ENCODE data around the gene TRIM15.

The TRIM15 gene

DNA sequence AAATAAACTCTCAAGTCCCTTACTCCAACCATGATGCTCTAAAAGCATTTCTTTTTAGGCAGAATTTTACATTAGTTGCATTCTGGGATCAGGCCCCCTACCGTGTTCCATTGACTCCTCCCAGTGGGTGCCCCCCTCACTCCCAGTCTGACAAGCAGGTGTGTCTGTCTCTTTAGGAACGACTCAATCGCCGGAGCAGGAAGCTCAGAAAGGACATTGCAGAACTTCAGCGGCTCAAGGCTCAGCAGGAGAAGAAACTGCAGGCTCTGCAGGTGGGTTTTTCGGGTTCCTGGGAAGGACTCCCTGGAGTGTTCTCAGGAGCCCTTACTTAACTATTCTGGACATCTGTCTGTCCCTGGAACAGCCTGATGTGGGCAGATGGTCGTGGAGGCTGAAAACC lies 17.5 kb upstream of the TRIM15 start:
- no peak for DNase-seq (ENCODE audit: low read depth in 2 of 2)

DNA sequence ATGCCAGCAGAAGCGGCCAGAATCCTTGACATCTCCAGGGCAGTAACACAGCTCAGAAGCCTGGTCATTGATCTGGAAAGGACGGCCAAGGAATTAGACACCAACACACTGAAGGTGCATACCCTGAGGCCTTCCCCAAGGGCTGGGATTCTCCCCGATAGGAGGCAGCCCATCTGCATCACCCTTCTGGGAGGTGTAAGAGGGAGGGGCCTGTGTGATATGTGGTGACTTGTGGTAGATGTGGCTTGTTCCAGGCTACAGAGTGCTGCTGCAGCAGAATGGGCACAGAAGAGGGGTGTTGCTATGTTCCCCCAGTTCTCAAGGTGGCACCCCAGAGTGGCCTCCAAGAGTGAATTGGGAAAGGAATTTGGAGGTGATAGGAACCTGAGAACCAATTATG lies 16.2 kb upstream of the TRIM15 start:
- DNase-seq (ENCODE audit: low read depth in 2 of 2), result no peak

DNA sequence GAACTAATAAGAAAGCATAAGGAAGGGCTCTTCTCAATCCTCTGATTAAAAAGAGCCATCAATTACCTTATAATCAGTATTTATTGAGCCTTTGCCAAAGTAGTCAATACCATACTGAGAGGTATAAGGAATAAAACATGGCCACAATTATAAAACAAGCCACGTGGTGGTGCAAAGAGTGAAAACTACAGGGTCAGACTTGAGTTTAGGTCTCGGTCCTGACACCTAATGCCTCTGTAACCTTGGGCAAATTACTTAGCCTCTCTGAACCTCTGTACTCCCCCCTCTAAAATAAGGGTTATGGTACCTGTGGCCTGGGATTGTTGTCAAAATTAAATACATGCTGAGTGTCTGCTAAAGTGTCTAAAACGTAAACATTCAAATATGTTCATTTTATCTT lies 14.1 kb upstream of the TRIM15 start:
- DNase-seq (ENCODE audit: low read depth in 2 of 2), result no peak

DNA sequence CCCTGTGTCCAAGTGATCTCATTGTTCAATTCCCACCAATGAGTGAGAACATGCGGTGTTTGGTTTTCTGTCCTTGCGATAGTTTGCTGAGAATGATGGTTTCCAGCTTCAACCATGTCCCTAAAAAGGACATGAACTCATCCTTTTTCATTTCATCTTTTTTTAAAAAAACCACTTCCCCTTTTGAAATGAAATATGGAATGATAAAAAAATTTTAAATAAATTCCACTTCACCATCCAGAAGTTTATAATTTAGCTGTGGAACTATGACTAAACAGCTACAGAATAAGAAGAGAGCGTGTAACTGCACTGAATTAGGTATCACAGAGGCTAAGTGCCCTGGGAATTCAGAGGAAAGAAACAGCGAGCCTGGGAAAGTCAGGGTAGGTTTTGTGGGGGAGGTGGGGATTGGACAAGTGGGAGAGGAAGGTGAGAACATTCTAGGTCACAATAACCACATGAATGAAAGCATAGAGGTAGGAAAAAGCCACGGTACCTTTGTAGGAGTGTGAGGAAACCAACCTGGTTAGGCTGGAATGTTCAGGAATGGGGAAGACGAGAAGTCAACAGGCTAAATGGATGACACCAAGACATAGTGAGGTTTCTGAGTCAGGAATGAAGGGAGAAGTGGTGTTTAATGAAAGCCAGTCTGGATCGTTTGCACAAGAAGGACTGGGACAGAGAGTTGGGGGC lies 13.3 kb upstream of the TRIM15 start:
- DNase-seq (ENCODE audit: low read depth in 2 of 2), result no peak

DNA sequence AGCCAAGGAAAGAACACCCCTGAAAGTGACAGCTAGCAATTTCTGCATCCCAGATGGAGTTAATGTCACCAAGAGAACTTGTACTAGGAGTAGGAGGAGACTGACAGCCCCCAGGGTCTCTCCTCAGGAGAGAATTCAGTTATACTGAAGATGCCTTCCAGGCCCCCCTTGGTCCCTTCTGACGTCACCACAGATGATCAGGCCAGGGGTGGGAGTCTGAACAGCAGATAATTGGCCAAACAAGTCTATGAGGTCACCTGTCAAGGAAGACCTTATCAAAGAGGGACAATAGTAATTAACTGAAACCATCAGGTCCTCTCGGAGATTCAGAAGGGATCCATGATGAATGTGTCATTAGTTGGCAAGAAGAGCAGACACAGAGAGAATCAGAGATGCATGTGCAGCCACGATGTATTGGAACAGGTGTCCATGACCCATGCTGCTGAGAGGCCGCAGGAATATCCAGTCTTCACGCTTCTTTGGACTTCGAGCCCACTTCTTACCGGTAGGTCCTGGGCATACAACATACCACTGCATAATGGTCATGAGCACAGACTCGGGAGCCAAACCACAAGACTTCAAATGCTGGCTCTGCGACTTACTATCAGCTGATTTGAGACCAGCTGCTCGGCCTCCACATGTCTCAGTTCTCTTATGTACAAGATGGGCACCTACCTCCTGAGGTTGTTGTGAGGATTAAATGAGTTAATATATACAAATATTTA lies 12.5 kb upstream of the TRIM15 start:
- DNase-seq (ENCODE audit: low read depth in 2 of 2), result no peak

DNA sequence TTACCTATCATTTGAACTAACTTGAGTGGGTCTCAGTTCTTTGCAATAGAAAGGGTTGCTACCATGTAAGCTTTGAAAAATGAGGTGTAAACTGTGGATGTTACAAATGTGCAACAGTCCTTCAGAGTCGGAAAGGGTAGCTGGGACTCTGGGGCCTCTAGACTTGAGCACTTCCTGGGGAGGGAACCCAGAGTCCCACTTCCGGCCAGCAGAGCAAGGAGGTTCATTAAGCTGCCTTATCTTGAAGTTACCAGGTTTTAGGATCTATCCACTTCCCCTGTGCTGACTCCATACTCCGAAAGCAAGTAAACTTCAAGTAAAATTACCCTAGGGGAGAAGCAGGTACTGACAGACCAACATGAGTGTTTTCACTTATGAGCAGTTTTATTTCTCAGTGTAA lies 11.8 kb upstream of the TRIM15 start:
- no peak for DNase-seq (ENCODE audit: low read depth in 2 of 2)

DNA sequence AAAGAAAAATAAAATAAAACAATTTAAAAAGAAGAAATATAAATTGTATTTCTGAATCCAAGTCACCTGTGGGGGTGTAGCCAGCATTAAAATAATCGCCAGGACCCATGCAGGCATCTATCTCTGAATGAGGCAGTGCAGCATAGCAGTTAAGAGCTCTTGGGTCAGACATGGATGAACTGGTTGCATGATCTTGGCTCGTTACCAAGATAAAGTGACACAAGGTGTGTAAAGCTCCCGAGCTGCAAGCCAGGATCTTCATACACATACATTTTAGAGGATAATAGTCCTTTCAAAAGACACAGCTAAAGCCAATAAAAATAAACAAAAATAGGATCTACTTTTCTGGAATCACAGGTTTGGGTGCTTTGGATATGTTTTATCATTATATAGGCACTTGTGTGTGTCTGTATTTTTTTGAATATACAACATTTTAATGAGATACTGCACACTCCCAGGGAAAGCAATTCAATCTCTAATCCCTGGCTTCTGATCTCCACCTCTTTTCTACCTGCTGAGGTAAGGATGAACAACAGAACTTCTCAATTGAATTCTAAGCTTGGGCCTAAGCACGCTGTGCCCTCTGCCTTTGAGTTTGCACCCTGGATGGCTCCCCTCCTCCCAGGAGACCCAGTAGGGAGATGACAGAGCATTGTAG lies 11.2 kb upstream of the TRIM15 start:
- no peak for DNase-seq (ENCODE audit: low read depth in 2 of 2)

DNA sequence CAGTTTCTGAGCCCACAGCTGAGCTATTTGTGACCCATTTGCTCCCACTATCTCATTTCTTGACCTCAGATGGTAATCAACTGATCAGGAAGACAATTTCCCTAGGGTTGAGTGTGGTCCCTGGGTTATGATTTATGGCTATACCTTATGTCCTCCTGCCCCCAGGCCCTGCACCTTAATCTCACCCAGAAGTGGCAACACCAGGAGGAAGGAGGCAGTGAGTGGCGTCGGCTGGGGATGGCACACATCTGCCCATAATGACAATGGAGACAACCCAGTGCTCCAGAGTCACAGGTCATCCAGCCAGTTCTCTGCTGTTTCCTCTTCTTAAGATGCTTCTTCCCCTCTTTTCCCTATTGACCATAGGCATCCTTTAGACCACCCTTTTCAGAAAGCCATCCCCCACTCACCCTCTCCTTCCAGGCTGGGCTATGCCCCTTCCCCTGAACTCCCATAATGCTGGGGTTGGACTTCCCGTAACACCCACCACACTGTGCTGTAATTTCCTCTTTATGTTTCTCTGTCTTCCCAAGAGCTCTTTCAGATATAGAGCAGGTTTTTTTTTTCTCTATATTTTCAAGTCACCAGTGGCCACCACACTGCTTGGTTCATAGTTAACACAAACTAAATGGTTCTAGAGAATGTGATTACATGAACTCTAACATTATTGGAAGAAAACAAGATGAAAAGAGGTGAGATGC lies 10.3 kb upstream of the TRIM15 start:
- no peak for DNase-seq (ENCODE audit: low read depth in 2 of 2)

DNA sequence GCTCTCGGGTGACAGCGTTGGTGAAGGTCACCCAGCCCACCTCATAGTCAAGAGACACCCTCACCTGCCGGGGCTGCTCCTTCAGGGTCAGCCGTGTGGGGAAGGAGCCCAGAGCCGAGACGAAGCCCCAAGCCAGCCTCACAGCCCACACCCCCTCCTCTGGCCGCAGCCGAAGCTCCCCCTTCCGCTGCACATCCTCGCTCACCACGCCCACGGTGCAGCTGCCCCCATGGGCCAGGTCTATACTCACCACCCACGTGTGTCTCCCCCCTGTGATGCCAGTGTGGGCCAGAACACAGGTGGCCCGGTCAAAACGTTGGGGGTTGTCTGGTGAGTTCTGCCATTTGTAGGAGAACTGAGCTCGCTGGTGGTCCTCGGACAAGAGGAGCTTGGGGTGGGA lies 9.3 kb upstream of the TRIM15 start:
- no peak for DNase-seq (ENCODE audit: low read depth in 2 of 2)

DNA sequence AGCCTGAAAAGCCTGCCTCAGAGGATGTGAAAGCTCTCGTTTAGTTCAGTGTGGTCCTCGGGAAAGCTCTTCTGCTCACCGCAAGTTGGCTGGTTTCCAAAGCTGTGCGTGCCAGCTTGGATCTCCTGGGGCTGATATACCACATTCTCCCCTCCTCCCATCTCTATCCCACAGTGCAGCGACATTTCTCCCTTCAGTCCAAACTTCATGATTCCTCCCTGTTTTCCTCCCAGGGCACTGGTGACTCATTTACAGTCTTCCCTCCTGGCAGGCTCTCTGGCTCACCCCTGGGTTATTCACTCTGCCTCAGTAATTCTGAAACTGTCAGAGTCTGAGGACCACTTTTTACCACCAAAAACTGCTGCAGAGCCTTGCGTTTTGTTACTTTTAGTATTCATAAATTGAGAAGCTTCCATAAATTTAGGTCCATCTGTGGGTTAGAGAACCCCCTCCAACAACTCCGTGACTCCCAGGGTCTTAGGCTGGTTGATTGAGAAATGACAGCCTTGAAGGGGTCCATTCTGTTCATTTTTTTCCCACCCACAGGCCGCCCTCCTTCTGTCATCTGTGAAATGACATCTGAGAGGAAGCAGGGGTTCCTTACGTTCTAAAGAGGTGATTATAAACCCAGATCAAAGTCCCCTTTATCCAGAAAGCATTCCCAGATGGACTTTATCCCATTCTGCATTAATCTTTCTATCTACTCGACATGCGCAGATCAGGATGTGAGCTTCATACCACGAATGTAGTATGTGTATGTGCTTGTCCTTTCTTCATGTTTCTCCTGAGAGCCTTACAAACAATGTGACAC lies 8.4 kb upstream of the TRIM15 start:
- no peak for DNase-seq (ENCODE audit: low read depth in 2 of 2)

DNA sequence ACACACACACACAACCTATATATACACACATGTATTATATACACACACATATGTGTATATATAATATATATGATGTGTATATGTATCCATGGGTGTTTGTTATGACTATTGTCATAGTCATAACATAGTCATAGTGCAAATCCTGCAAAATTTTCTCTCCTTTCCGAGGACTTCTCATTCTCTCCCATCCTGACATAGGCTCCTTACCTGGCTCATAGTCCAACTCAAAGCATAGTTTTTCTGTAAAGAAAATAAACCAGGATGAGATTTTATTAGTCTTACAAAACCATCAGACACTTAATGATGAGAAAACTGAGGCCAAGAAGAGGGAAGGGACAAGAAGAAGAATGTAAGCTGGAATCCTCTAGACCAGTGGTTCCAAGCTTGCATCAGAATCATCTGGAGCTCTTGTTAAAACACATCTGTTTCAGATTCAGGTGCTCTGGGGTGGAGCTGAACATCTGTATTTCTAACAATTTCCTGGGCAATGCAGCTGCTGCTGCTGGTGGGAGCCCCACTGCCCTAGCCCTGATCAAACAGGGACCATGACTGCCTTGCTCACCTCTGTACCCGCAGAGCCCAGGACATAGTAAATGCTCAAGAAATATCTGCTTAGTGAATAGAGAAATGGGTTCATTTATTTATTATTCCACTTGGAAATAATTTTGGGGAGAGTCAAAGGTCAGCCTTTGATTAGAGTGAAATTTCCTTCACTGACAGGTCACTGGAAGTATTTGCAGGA lies 7.7 kb upstream of the TRIM15 start:
- no peak for DNase-seq (ENCODE audit: low read depth in 2 of 2)

DNA sequence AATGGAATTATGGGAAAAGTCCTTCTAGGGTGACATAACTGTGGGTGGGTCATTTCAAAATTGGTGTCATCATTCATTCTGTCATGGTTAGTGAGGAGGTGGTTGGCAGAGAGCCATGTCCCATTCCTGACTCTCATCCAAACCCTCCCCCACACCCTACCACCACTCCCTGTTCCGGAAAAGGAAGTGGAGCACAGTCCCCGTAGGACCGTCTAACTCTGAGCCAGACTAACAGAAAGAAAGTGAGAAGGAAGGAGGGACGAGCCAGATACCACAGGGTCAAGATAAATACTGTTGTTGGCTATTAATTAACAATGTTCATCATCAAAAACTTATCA lies 7.1 kb upstream of the TRIM15 start:
- no peak for DNase-seq (ENCODE audit: low read depth in 2 of 2)

DNA sequence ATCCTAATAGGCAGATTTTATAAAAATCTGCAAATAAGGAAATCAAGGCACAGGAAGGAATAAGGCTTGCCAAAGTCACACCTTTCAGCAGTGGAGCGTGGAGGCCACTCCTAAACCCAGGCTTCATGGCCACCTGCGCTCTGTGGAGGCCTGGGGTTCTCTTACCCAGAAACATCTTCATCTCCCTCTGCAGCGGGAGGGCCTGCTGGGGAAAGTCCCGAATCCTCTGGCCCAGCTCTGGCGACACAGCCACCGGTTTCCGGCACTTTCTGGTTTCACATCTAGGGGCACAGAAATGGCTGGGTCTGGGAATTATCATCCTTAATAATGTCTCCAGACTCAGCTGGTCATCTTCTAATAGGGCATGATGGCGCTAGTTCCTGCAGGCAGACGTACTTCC lies 6.6 kb upstream of the TRIM15 start:
- DNase-seq (ENCODE audit: low read depth in 2 of 2), result no peak

DNA sequence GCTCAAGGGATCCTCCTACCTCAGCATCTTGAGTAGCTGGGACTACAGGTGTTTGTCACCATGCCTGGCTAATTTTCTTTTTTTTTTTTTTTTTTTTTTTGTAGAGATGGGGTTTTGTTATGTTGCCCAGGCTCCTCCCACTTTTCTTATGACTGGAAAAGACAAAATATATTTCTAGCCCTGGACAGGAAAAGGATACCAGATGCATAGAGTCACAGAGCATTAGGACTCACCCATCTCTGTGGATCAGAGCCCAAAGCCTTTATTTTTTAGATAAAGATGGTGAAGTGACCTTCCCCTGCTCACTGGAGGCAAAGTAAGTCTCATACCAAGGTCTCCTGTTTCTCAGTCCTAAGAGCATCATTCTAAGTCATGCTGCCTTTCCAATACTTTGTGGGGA lies 5.8 kb upstream of the TRIM15 start:
- no peak for DNase-seq (ENCODE audit: low read depth in 2 of 2)

DNA sequence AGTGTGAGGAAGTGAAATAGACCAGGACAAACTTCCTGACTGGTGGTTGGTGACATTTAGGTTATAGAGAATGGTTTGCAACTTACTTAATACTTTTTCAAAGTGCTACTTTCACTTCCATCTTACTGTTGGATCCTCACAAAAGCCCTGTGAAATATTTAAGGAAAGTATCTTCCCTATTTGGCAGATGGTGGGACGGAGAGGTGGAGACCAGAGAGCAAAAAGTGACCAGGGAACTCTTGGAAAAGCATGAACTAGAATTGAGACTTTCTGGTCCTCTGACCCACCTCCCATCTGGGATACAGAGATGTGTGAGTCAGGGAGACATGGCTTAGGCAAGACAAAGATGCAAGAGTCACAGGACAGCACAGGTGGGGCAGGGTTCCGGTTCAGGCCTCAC lies 5.3 kb upstream of the TRIM15 start:
- no peak for DNase-seq (ENCODE audit: low read depth in 2 of 2)

DNA sequence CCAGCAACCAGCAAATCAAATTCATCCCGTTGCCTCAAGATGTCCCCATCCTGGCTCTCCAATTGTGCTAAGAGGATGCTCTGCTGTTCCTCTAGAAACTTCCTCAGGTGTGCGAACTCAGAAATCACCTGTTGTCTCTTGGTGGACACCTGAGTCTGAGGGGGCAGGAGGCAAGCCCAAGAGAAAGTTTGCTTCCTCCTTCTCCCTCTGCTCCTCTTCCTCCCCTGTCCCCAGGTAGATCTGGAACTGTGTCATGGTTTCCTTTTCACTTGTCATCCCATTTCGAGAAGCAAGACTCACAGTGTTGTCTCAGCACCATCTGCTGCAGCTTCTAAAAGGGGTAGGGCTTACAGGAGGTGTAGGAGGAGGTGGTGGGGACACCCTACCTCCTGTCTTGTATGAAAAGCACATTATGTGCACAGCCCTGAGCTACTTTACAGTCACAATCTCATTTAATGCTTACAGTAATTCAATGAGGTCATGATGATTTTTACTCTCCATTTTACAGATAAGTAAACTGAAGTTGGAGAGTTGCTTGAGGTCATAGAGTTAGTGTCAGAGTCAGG lies 4.8 kb upstream of the TRIM15 start:
- DNase-seq (ENCODE audit: low read depth in 2 of 2), result no peak

DNA sequence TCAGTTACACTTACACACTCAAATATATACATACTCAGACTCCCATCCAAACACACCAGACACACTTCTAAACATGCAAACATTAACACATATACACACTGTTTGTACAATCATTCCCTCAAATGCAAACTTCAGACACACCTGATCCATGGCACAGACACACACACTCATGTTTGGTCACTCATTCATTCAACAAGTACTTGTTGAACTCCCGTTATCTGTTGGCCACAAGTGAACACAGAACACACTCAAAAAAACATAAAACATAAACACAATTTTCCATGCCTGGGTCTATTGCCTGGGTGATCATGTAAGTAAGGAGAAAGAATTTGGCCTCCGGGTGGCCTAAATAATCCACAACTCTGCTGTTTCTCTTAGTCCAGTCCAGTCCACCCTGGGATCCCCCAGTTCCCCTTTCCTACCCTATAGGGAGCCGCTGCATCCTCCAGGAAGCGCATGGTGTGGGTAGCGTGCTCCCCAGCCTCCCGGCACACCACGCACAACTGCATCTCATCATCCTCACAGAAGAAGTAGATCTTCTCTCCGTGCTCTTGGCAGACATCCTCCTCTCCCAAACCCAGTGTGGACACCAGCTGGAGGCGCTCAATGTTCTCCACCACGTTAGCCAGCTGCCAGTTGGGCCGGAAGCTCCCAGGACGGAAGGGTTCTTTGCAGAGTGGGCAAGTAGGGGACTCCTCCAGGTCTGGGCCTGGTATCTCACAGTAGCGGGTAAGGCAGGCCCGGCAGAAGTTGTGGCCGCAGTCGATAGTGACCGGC lies 3.1 kb upstream of the TRIM15 start:
- DNase-seq (ENCODE audit: low read depth in 2 of 2), result no peak

DNA sequence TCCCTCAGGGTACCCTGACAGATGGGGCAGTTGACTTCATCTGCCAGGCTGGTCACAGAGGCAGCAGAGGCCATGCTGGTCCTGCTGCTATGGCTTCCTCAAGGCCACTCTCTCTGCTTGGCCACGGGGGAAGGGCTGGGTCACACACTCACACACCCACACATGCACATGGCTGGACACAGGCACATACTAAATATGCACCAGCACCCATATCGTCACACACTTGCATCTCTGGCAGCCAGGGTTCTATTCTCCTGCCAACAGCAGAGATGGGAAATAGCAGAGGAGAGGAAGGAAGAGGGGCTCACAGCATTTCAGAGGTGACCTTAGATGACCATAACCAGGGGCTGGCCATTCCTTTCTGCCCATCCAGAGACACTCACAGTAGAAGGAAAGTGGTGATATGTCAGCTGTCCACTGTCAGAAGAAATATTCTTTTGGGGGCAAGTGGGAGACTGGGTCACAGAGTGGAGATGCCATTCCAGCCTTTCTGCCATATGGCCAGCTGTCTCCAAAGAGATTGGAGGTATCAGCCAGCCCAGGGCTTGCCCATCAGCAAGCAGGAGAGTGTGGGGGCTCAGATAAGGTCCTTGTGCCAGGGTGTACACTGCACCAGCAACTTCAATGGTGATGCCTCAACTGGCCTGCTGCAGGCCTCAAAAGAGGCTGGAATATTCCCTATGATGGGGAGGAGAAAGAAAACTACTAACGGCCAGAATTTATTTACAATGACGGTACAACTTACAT lies 2.4 kb upstream of the TRIM15 start, which contains the start of gene TRIM10:
Gene TRIM10, minus strand, starts transcription at position 427 of the 747 bp plus-strand sequence. Its CDS starts 353 bp downstream, at position 74.
- DNase-seq (ENCODE audit: low read depth in 2 of 2), result no peak

Data from stimulated activated CD8-positive, alpha-beta memory T cell treated with anti-CD3 and anti-CD28 coated beads, Interleukin-2, amount 100 ng/mL, for 1 hour (primary cell).